ENCODE measurements around the gene SPATA21. TPM values are rescaled to one million over a fixed set of nuclear protein-coding genes. Genes with fewer than 3 reads are reported as not detected.

SPATA21 gene
- polyA plus RNA-seq, 1 donor from 2014 or later = 0.15 TPM

- Histone ChIP-seq H3K79me2 (replicated peaks; ENCODE audit: insufficient read depth, low read length) (no peaks in the 10 kb centered on the region), H3K9me2 (ENCODE audit: insufficient read depth, low read length) (no peaks in the 10 kb centered on the region), H3K27ac (ENCODE audit: low read length) (no peak overlapping the region), H3K9me3 (ENCODE audit: low read length) (no peaks in the 10 kb centered on the region), H4K20me1 (ENCODE audit: insufficient read depth) (no peaks in the 10 kb centered on the region), H2AFZ (ENCODE audit: low read depth, low read length) (no peak overlapping the region), H3K4me3 (ENCODE audit: low read length) (no peak overlapping the region), H3K9ac (ENCODE audit: low read length) (no peak overlapping the region), H3K36me3 (ENCODE audit: insufficient read depth, low read length) (no peaks in the 10 kb centered on the region), H3K27me3 (ENCODE audit: insufficient read depth, low read depth, low read length) (no peaks in the 10 kb centered on the region), H3K4me2 (ENCODE audit: low read length) (no peak overlapping the region), H3F3A (ENCODE audit: insufficient read depth, low read length, poor library complexity, severe bottlenecking) (no peaks in the 10 kb centered on the region)
- TF ChIP-seq REST (IDR thresholded peaks at IDR 0.05; ENCODE audit: borderline replicate concordance) (no peak), TAF1 (IDR thresholded peaks at IDR 0.05; ENCODE audit: low read depth) (no peak), EZH2 (IDR thresholded peaks at IDR 0.05; ENCODE audit: borderline replicate concordance, insufficient read depth, low read length, poor library complexity, severe bottlenecking) (no peak), EP300 (conservative IDR thresholded peaks at IDR 0.05; ENCODE audit: poor library complexity, severe bottlenecking) (no peak), MXI1 (conservative IDR thresholded peaks at IDR 0.05; ENCODE audit: poor library complexity, severe bottlenecking) (no peak), POLR2AphosphoS5 (IDR thresholded peaks at IDR 0.05) (no peak), RAD21 (conservative IDR thresholded peaks at IDR 0.05) (no peak), SMC3 (conservative IDR thresholded peaks at IDR 0.05; ENCODE audit: poor library complexity) (no peak)
- TF ChIP-seq, protein P1, sequence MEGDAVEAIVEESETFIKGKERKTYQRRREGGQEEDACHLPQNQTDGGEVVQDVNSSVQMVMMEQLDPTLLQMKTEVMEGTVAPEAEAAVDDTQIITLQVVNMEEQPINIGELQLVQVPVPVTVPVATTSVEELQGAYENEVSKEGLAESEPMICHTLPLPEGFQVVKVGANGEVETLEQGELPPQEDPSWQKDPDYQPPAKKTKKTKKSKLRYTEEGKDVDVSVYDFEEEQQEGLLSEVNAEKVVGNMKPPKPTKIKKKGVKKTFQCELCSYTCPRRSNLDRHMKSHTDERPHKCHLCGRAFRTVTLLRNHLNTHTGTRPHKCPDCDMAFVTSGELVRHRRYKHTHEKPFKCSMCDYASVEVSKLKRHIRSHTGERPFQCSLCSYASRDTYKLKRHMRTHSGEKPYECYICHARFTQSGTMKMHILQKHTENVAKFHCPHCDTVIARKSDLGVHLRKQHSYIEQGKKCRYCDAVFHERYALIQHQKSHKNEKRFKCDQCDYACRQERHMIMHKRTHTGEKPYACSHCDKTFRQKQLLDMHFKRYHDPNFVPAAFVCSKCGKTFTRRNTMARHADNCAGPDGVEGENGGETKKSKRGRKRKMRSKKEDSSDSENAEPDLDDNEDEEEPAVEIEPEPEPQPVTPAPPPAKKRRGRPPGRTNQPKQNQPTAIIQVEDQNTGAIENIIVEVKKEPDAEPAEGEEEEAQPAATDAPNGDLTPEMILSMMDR (IDR thresholded peaks at IDR 0.05; ENCODE audit: poor library complexity, severe bottlenecking) = no peak
Observed at GRCh38 chr1:16425125-16426025, 11.8 kb downstream of the SPATA21 start.

- Histone ChIP-seq H3K79me2 (replicated peaks; ENCODE audit: insufficient read depth, low read length) (no peaks in the 10 kb centered on the region), H3K9ac (ENCODE audit: low read length) (no peak overlapping the region)
- no peak for TF ChIP-seq MXI1 (conservative IDR thresholded peaks at IDR 0.05; ENCODE audit: poor library complexity, severe bottlenecking)
- TF ChIP-seq EZH2 (IDR thresholded peaks at IDR 0.05; ENCODE audit: borderline replicate concordance, insufficient read depth, low read length, poor library complexity, severe bottlenecking) = no peak
- no peak for TF ChIP-seq TAF1 (IDR thresholded peaks at IDR 0.05; ENCODE audit: low read depth)
- TF ChIP-seq POLR2AphosphoS5 (IDR thresholded peaks at IDR 0.05) = no peak
- no peak for TF ChIP-seq RAD21 (conservative IDR thresholded peaks at IDR 0.05)
- TF ChIP-seq REST (IDR thresholded peaks at IDR 0.05; ENCODE audit: borderline replicate concordance) = no peak
- no peak for TF ChIP-seq EP300 (conservative IDR thresholded peaks at IDR 0.05; ENCODE audit: poor library complexity, severe bottlenecking)
Observed at GRCh38 chr1:16422041-16422440, 15.2 kb downstream of the SPATA21 start.

More at GRCh38 chr1:16422041-16422440, 15.2 kb downstream of the SPATA21 start:
- Histone ChIP-seq H3K4me3 (ENCODE audit: low read length) (no peak overlapping the region), H3K27me3 (ENCODE audit: insufficient read depth, low read depth, low read length) (no peaks in the 10 kb centered on the region), H3K36me3 (ENCODE audit: insufficient read depth, low read length) (no peaks in the 10 kb centered on the region), H3K9me3 (ENCODE audit: low read length) (no peaks in the 10 kb centered on the region), H3K9me2 (ENCODE audit: insufficient read depth, low read length) (no peaks in the 10 kb centered on the region), H3K27ac (ENCODE audit: low read length) (no peak overlapping the region), H3K4me2 (ENCODE audit: low read length) (no peak overlapping the region), H2AFZ (ENCODE audit: low read depth, low read length) (no peak overlapping the region), H3F3A (ENCODE audit: insufficient read depth, low read length, poor library complexity, severe bottlenecking) (no peaks in the 10 kb centered on the region), H4K20me1 (ENCODE audit: insufficient read depth) (no peaks in the 10 kb centered on the region)

All from neural cell (in vitro differentiated cells).